Neural cell (in vitro differentiated cells): ENCODE data around the gene PTPRN2. TPM values are rescaled to one million over a fixed set of nuclear protein-coding genes. Genes with fewer than 3 reads are reported as not detected.
"Not testable (repeated sequence)": the region's sequence is repeated elsewhere in the genome, so short reads cannot be mapped to it uniquely, and the experiment has no call there.

Experiments used
- H2AFZ ChIP-seq: fragments of 200-600, 300-800 bp; sonication (generic), shearing (Covaris generic); 2 replicates; pipeline ENCODE4 v1.6.0; 2014; ENCODE audit warnings: low read depth, mild to moderate bottlenecking, antibody characterized with exemption, low read length, moderate library complexity
- H3F3A ChIP-seq: fragments of 200-600 bp; shearing (Covaris generic); 2 replicates; pipeline ENCODE4 v1.6.1; 2016; ENCODE audit warnings: mild to moderate bottlenecking, moderate library complexity, mixed read lengths, antibody characterized with exemption, low read length; ENCODE audit not compliant: insufficient read depth, poor library complexity, severe bottlenecking
- H3K27ac ChIP-seq: fragments of 200-600, 300-800 bp; sonication (generic), shearing (Covaris generic); 2 replicates; pipeline ENCODE4 v1.5.1; 2014; ENCODE audit warnings: mild to moderate bottlenecking, low read length, moderate library complexity
- H3K27me3 ChIP-seq: fragments of 300-800, 200-600 bp; sonication (generic), shearing (Covaris generic); 2 replicates; pipeline ENCODE4 v1.6.0; 2014; ENCODE audit warnings: mild to moderate bottlenecking, low read depth, low read length, moderate library complexity; ENCODE audit not compliant: insufficient read depth
- H3K36me3 ChIP-seq: fragments of 300-800, 200-600 bp; sonication (generic), shearing (Covaris generic); 2 replicates; pipeline ENCODE4 v1.5.1; 2014; ENCODE audit warnings: mild to moderate bottlenecking, antibody characterized with exemption, low read length, moderate library complexity; ENCODE audit not compliant: insufficient read depth
- H3K4me2 ChIP-seq: fragments of 300-800, 200-600 bp; sonication (generic), shearing (Covaris generic); 2 replicates; pipeline ENCODE4 v1.6.0; 2014; ENCODE audit warnings: mild to moderate bottlenecking, low read length
- H3K4me3 ChIP-seq: fragments of 300-800, 200-600 bp; sonication (generic), shearing (Covaris generic); 2 replicates; pipeline ENCODE4 v1.5.1; 2014; ENCODE audit warnings: mild to moderate bottlenecking, low read length, moderate library complexity
- H3K79me2 ChIP-seq: fragments of 200-600 bp; shearing (Covaris generic); replicated peaks from 2 replicates; pipeline ENCODE4 v1.6.0; 2014; ENCODE audit warnings: mild to moderate bottlenecking, low read length, moderate library complexity; ENCODE audit not compliant: insufficient read depth
- H3K9ac ChIP-seq: fragments of 300-800, 200-600 bp; sonication (generic), shearing (Covaris generic); 2 replicates; pipeline ENCODE4 v1.6.1; 2016; ENCODE audit warnings: mild to moderate bottlenecking, low read length, mixed read lengths
- H3K9me2 ChIP-seq: fragments of 200-600 bp; shearing (Covaris generic); 2 replicates; pipeline ENCODE4 v1.6.1; 2016; ENCODE audit warnings: mild to moderate bottlenecking, low read length, mixed read lengths; ENCODE audit not compliant: insufficient read depth
- H3K9me3 ChIP-seq: fragments of 200-600, 300-800 bp; sonication (generic), shearing (Covaris generic); 2 replicates; pipeline ENCODE4 v1.6.1; 2016; ENCODE audit warnings: mild to moderate bottlenecking, mixed run types, low read length, moderate library complexity, mixed read lengths
- H4K20me1 ChIP-seq: fragments of 200-600 bp; shearing (Covaris generic); 2 replicates; pipeline ENCODE4 v1.6.1; 2016; ENCODE audit warnings: mild to moderate bottlenecking, mixed run types; ENCODE audit not compliant: insufficient read depth
- EP300 ChIP-seq: fragments of 450-650 bp; conservative IDR thresholded peaks from 2 replicates; pipeline ENCODE4 v1.6.1; 2014; ENCODE audit warnings: antibody characterized with exemption, mild to moderate bottlenecking, moderate library complexity; ENCODE audit not compliant: poor library complexity, severe bottlenecking
- EZH2 ChIP-seq: fragments of 200-600, 300-800 bp; shearing (Covaris generic), sonication (generic); IDR thresholded peaks from 2 replicates; pipeline ENCODE4 v1.6.1; 2014; ENCODE audit warnings: antibody characterized with exemption, low read length, borderline replicate concordance, mild to moderate bottlenecking; ENCODE audit not compliant: insufficient read depth, poor library complexity, severe bottlenecking
- MXI1 ChIP-seq: fragments of 450-650 bp; conservative IDR thresholded peaks from 2 replicates; pipeline ENCODE4 v1.6.1; 2014; ENCODE audit warnings: antibody characterized with exemption, mild to moderate bottlenecking; ENCODE audit not compliant: poor library complexity, severe bottlenecking
- POLR2AphosphoS5 ChIP-seq: IDR thresholded peaks from 2 replicates; pipeline ENCODE4 v1.6.1; 2012
- RAD21 ChIP-seq: fragments of 450-650 bp; conservative IDR thresholded peaks from 2 replicates; pipeline ENCODE4 v1.6.1; 2014; ENCODE audit warnings: antibody characterized with exemption, mild to moderate bottlenecking, moderate library complexity
- SMC3 ChIP-seq: fragments of 450-650 bp; conservative IDR thresholded peaks from 2 replicates; pipeline ENCODE4 v1.6.1; 2014; ENCODE audit warnings: antibody characterized with exemption, mild to moderate bottlenecking, moderate library complexity; ENCODE audit not compliant: poor library complexity
- TAF1 ChIP-seq: IDR thresholded peaks from 2 replicates; pipeline ENCODE4 v1.6.1; 2012; ENCODE audit warnings: low read depth
- polyA plus RNA-seq: library from polyadenylated mRNA; depleted of rRNA; stranded (reverse); fragments of >200 nt; gene quantifications from 2 replicates; pipeline ENCODE4 v1.2.3, GENCODE V29; 2014
- TF ChIP-seq, protein P1 (sequence below): fragments of 450-650 bp; IDR thresholded peaks from 2 replicates; pipeline ENCODE4 v1.5.1; 2014; ENCODE audit warnings: antibody characterized with exemption, mild to moderate bottlenecking, moderate library complexity; ENCODE audit not compliant: poor library complexity, severe bottlenecking
- TF ChIP-seq, protein P2 (sequence below): IDR thresholded peaks from 2 replicates; pipeline ENCODE4 v1.6.1; 2012; ENCODE audit warnings: borderline replicate concordance

Gene PTPRN2
- polyA plus RNA-seq, 1 donor from 2014 or later, result 31.0 TPM

DNA sequence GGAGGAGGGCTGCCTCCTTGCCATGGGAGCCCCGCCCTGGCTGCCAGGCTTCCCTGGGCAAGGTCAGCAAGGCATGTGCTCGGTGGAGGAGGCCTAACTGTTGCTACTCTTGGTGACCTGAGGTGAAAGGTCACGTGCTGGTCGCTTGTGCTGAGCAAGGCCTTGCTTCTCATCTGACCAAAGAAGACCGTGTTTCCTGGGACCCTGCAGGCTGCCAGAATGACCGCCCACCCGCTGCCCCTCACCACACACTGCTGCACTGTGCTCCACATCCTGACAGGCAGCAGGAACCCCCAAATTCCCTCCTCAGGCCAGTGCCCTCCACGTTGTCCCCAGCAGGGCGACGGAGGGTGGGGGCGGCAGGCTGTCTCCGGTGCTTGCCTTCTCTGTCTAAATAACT, 808.4 kb downstream of the PTPRN2 start:
- no peaks in the 10 kb centered on the region for H4K20me1 ChIP-seq
- H3K27me3 ChIP-seq, result peaks cover 6% of the 10 kb centered on the region
- H3K9ac ChIP-seq, result no peak overlapping the region
- H3K4me3 ChIP-seq, result no peak overlapping the region
- H3K9me2 ChIP-seq, result no peaks in the 10 kb centered on the region
- H3K79me2 ChIP-seq, result no peaks in the 10 kb centered on the region
- H3K9me3 ChIP-seq, result no peaks in the 10 kb centered on the region
- no peaks in the 10 kb centered on the region for H3F3A ChIP-seq
- no peaks in the 10 kb centered on the region for H3K36me3 ChIP-seq
- no peak overlapping the region for H3K4me2 ChIP-seq
- H3K27ac ChIP-seq, result no peak overlapping the region
- H2AFZ ChIP-seq, result no peak overlapping the region
- TF ChIP-seq SMC3 (no peak), TAF1 (no peak)

DNA sequence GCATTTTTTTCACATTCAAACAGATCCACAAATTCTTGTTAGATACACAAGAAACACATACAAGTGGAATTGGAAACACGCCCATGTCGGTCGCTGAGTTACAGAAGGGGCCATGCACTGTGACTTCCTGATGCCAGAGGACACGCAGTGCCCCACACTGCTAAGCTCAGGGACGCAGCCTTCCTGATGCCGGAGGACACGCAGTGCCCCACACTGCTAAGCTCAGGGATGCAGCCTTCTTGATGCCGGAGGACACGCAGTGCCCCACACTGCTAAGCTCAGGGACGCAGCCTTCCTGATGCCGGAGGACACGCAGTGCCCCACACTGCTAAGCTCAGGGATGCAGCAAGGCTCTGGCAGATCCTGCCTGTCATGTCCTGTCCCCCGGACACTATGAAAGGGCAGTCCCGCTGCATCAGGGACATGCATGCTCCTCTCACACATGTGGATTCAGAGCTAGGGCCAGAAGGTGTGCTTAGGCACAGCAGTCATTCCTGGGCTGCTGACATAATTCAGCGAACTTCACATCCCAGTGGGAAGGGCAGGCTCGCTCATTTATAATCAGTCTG, 810.3 kb downstream of the PTPRN2 start:
- not testable (repeated sequence) for H2AFZ ChIP-seq, H3K79me2 ChIP-seq, H3K4me2 ChIP-seq, H3K9me2 ChIP-seq, H3K9ac ChIP-seq, H3K36me3 ChIP-seq, H3K27ac ChIP-seq, H3K9me3 ChIP-seq, H3F3A ChIP-seq, H3K27me3 ChIP-seq, H3K4me3 ChIP-seq, H4K20me1 ChIP-seq

DNA sequence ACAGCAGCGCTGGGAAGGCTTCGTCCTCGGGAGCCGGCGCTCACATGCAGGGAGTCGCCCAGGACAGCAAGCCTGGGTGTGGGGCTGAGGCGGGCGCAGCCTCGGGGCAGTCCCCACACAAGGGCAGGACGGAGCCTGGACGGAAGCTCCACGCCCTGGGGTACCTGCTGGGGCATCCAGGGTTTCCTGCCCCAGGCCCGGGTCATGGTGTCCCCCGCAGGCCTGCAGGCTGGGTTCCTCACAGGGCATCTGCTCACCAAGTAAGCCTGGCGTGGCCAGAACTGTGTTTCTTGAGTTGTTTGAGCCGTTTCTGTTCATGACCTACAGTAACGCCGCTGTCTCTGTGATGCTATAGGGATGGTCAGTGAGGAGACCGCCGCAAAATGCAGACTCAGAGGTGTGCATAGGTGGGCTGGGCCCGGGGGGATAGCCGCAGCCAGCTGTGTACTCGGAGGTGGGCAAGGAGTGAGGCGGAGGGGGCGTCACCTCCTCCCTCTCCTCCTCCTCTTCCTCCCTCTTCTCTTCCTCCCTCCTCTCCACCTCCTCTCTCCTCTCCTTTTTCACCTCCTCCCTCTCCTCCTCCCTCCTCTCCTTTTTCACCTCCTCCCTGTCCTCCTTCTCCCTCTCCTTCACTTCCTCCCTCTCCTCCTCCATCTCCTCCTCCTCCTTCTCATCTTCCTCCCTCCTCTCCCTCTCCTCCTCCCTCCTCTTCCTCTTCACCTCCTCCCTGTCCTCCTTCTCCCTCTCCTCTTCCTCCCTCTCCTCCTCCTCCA, 811.9 kb downstream of the PTPRN2 start:
- H3K36me3 ChIP-seq, result no peaks in the 10 kb centered on the region

More for the DNA sequence above, 811.9 kb downstream of the PTPRN2 start:
- Histone ChIP-seq H3K9me2 (no peaks in the 10 kb centered on the region), H3K4me2 (no peak overlapping the region), H3K27ac (no peak overlapping the region), H4K20me1 (no peaks in the 10 kb centered on the region), H2AFZ (no peak overlapping the region), H3F3A (no peaks in the 10 kb centered on the region), H3K79me2 (no peaks in the 10 kb centered on the region), H3K4me3 (no peak overlapping the region), H3K9me3 (peaks cover 4% of the 10 kb centered on the region), H3K9ac (no peak overlapping the region), H3K27me3 (peaks cover 6% of the 10 kb centered on the region)
- no peak for TF ChIP-seq SMC3
- TF ChIP-seq RAD21, result no peak
- TF ChIP-seq TAF1, result no peak
- no peak for TF ChIP-seq POLR2AphosphoS5
- no peak for TF ChIP-seq EZH2
- no peak for TF ChIP-seq EP300
- TF ChIP-seq, protein P1, sequence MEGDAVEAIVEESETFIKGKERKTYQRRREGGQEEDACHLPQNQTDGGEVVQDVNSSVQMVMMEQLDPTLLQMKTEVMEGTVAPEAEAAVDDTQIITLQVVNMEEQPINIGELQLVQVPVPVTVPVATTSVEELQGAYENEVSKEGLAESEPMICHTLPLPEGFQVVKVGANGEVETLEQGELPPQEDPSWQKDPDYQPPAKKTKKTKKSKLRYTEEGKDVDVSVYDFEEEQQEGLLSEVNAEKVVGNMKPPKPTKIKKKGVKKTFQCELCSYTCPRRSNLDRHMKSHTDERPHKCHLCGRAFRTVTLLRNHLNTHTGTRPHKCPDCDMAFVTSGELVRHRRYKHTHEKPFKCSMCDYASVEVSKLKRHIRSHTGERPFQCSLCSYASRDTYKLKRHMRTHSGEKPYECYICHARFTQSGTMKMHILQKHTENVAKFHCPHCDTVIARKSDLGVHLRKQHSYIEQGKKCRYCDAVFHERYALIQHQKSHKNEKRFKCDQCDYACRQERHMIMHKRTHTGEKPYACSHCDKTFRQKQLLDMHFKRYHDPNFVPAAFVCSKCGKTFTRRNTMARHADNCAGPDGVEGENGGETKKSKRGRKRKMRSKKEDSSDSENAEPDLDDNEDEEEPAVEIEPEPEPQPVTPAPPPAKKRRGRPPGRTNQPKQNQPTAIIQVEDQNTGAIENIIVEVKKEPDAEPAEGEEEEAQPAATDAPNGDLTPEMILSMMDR, result no peak
- no peak for TF ChIP-seq MXI1
- TF ChIP-seq, protein P2, sequence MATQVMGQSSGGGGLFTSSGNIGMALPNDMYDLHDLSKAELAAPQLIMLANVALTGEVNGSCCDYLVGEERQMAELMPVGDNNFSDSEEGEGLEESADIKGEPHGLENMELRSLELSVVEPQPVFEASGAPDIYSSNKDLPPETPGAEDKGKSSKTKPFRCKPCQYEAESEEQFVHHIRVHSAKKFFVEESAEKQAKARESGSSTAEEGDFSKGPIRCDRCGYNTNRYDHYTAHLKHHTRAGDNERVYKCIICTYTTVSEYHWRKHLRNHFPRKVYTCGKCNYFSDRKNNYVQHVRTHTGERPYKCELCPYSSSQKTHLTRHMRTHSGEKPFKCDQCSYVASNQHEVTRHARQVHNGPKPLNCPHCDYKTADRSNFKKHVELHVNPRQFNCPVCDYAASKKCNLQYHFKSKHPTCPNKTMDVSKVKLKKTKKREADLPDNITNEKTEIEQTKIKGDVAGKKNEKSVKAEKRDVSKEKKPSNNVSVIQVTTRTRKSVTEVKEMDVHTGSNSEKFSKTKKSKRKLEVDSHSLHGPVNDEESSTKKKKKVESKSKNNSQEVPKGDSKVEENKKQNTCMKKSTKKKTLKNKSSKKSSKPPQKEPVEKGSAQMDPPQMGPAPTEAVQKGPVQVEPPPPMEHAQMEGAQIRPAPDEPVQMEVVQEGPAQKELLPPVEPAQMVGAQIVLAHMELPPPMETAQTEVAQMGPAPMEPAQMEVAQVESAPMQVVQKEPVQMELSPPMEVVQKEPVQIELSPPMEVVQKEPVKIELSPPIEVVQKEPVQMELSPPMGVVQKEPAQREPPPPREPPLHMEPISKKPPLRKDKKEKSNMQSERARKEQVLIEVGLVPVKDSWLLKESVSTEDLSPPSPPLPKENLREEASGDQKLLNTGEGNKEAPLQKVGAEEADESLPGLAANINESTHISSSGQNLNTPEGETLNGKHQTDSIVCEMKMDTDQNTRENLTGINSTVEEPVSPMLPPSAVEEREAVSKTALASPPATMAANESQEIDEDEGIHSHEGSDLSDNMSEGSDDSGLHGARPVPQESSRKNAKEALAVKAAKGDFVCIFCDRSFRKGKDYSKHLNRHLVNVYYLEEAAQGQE, result no peak
